Medulla oblongata (tissue), 1 donor: ENCODE measurements around the gene SEMA4G.

ENCODE experiments used
- DNase-seq: peaks from one replicate; pipeline ENCODE4 v3.0.0-alpha.2; 2015; ENCODE audit errors: extremely low spot score

SEMA4G gene, protein sequence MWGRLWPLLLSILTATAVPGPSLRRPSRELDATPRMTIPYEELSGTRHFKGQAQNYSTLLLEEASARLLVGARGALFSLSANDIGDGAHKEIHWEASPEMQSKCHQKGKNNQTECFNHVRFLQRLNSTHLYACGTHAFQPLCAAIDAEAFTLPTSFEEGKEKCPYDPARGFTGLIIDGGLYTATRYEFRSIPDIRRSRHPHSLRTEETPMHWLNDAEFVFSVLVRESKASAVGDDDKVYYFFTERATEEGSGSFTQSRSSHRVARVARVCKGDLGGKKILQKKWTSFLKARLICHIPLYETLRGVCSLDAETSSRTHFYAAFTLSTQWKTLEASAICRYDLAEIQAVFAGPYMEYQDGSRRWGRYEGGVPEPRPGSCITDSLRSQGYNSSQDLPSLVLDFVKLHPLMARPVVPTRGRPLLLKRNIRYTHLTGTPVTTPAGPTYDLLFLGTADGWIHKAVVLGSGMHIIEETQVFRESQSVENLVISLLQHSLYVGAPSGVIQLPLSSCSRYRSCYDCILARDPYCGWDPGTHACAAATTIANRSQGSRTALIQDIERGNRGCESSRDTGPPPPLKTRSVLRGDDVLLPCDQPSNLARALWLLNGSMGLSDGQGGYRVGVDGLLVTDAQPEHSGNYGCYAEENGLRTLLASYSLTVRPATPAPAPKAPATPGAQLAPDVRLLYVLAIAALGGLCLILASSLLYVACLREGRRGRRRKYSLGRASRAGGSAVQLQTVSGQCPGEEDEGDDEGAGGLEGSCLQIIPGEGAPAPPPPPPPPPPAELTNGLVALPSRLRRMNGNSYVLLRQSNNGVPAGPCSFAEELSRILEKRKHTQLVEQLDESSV

DNA sequence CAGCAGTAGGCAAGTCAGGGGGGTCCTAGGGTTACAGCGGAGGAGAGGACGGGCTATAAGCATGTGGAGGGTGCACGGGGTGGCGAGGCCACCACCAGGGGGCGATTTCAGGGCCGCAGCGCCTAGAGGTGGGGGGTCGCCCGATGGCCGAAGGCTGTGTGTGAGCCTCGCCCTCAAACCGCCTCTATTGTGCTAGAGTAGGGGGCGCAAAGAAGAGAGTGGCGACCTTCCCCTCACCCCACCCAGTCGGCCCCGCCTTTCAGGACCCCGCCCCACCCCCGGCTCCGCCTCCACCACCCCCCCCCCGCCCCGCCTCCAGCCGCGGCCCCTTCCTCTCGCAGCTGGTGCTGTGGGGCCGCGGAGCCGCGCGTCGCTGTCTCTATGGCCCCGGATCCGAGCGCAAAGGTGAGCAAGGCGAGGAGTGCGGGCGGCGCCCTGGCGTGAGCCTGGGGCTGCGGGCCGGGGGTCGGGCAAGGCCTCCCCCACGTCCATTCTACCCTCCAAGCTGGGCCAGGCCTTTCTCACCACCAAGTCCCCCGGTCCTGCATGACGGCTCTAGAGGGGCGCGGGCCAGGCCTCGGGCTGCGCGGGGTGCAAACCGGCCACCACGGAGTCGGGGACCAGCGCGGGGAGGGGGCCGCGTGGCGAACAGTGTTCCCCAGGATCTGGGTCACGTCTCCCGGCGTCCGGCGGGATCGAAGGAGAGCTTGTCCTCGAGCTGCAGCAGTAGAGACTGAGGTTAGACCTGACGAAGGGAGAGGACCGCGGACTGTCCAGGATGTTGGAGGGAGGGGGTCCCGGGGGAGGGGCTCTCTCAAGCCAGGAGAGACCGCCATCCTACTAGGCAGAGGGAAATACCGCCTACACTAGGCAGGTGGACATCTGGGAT is at the start of gene SEMA4G:
Gene SEMA4G, plus strand, starts transcription at position 318 of the 889 bp plus-strand sequence. CDS start 3,409 bp downstream, outside the sequence.
- DNase-seq = peak; percentile 24

DNA sequence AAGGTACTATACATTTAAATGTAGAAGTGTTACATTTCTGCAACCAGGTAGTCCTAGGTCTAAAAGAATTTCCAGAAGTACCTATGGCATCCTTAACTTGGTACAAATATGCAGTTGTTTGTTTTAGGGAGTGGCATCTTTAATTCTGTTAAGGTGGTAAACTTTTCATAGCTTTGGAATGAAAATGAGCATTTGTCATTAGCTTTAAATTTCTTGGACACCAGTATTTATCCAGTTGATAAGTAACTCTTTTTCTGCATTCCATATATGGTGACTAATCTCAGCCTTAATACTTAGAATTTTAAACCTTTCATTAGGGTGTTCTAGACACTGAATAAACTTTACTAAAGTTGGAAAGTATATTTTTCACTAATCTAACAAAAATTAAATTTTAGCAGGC is 45.7 kb upstream of the SEMA4G start:
- DNase-seq = no peak

DNA sequence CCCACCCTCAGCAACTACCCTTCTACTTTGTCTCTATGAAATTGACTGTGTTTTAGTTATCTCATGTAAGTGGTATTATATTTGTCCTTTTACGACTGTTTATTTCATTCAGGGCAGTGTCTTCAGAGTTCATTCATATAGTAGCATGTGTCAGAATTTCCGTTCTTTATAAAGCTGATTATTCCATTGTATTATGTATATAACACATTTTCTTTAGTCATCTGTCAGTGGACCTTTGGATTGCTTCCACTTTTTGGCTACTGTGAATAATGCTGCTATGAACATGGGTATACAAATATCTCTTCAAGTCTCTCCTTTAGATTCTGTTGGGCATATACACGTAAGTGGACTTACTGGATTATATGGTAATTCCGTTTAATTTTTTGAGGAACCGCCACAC is 42.0 kb upstream of the SEMA4G start:
- DNase-seq = no peak

DNA sequence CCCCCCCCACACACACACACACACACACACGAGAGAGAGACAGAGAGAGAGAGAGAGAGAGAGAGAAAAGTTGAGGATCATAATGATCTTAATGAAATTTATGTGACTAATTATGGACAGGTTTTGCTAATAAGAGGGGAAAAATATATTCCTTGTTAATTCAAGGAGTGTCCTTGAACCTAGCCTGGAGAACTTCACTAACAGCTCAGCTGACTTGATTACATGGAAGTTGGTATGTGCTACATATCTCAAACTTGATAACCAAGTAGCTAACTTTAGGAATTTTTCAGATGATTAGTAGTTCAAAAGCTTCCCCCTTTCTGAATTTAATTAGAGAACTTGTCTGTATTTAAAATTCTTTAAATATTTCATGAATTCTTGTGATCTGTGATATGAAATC is 41.3 kb upstream of the SEMA4G start:
- DNase-seq = no peak

DNA sequence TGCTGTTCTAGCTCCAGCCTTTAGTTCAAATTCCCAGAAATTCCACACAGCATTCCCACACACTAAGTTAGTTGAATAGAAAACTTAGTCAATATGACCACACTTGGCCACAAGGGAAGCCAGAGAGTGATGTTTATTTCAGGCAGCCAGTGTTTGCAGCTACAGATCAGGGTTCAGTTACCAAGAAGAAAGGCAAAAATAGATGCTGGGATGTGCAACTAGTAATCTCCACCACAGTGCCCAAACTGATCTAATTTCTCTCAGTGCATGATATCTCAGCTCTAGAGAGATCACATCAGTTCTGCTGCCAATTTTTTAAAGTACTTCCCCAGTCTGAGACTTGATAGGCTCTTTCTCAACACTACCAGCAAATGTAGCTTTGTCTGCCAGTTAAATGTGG is 38.9 kb upstream of the SEMA4G start:
- DNase-seq = no peak

DNA sequence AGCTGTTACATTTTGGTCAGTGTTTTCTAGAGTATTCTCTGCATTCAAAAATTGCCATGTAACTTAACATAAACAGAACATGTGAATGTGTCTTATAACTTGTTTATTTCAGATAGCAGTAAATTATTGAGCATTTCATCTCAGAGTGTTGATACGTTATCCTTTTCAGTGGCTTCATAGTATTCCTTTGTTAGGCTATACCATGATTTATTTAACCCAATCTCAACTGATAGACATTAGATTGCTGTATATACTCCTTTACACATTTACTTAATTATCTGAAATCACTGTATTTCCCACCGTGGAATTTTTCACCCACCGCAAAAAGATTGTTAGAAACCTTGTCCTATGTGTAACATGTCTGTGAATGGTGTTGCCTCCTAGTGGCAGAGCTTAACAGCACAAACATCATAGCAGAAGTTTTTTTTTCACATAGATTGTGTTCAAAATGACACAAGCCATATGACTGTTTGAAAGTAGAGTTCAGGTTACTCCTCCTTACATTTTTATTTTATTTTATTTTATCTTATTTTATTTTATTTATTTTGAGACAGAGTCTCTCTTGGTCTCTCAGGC is 35.1 kb upstream of the SEMA4G start:
- DNase-seq = no peak

DNA sequence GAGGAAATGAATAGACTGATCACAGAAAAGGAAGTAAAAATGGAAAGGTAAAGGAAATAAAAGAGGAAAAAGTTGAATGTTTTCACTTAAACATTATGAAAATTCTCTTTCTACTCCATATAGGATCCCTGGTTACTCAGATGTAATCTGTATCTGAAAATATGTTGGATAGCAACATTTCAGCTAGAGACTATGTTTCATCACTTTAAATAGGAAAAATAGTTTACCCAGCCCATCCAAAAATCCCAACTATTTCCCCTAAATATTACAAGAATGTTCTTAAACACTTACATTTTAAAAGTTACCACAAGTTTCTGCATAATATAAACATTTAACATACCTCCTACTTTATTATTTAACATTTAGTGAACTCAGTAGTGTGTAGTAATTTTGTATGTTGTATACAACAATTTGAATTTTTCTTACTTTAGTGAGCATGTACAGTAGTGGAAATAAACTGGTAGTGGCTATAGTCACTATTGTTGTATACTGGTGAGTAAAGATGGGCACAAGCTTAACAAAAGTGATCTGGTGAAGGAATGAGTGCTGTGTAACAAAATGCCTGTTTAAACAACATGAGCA is 29.4 kb upstream of the SEMA4G start:
- DNase-seq = no peak

DNA sequence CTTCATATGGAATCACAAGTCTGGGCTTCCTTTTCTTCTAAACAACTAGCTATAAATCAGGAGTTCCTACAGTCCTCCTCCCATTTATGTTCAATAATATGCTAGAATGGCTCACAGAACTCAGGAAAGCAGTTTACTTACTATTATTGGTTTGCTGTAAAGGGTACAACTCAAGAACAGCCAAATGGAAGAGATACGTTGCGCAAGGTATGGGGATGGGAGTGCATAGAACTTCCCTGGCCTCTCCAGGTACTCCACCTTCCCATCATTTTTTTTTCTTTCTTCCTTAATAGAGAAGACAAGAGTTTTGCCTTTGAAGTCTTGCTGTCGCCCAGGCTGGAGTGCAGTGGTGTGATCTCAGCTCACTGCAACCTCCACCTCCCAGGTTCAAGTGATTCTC is 27.1 kb upstream of the SEMA4G start:
- no peak for DNase-seq

DNA sequence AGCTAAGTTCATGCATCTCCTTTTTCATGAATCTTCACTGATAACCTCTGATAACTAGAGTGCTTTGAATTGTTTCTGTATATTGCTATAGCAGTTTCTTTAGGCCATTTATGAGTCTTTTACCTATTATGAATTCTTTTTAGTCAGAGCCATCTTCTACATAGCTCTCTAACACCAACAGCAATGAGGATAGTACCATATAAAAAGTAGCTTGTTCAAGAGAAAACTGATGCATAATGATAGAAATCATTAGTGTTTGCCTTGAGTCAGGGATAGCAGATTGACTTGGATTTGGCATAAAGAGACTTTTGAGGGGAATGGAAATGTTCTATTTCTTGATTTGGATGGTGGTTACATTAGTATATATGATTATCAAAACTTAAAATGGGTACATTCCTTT is 25.8 kb upstream of the SEMA4G start:
- DNase-seq = no peak

DNA sequence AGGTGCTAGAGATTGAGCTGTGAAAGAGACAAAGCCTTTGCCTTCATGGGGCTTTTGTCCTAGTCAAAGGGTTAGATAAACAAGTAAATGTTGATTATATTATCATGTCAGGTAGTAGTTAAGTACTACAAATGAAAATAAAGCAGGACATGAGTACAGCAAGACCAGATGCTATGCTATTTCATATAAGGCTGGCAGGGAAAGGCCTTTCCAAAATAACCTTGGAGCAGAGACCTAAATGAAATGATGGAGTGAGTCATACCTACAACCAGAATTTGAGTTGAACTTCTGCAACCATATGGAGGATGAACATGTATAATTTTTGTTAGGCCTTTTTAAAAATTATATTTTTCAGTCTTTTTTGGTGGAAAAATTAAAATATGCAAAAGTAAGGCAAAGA is 23.6 kb upstream of the SEMA4G start:
- no peak for DNase-seq

DNA sequence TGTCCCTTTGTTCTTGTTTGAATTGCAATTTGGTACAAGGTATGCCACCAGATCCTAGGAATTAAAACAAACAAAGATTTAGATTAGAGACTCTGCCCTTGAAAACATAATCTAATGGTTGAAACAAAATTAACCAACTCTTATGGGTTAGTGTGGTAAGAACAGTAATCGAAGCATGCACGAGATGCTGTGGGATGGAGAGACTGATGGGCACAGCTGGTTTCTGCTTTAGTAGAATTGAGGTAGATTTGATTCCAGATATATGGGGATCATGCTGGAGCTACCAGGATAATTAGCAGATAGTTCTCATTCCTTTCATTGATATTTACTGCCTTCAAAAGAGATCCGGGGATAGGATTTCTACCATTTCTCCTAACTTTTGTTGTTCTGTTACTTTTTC is 20.4 kb upstream of the SEMA4G start:
- DNase-seq = no peak

DNA sequence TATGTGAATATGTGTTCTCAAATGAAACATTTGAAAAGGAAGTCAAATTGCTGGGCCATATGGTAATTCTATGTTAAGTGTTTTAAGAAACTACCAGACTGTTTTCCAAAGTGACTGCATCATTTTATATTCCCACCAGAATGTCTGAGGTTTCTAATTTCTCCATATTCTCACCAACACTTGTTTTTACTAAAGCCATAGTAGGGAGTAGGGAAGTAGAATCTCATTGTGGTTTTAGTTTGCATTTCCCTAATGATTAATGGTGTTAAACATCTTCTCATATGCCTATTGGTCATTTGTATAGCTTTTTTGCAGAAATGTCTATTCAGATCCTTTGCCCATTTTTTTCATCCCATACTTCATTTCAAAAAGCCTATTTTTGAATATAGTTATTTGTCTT is 9.1 kb upstream of the SEMA4G start:
- no peak for DNase-seq

DNA sequence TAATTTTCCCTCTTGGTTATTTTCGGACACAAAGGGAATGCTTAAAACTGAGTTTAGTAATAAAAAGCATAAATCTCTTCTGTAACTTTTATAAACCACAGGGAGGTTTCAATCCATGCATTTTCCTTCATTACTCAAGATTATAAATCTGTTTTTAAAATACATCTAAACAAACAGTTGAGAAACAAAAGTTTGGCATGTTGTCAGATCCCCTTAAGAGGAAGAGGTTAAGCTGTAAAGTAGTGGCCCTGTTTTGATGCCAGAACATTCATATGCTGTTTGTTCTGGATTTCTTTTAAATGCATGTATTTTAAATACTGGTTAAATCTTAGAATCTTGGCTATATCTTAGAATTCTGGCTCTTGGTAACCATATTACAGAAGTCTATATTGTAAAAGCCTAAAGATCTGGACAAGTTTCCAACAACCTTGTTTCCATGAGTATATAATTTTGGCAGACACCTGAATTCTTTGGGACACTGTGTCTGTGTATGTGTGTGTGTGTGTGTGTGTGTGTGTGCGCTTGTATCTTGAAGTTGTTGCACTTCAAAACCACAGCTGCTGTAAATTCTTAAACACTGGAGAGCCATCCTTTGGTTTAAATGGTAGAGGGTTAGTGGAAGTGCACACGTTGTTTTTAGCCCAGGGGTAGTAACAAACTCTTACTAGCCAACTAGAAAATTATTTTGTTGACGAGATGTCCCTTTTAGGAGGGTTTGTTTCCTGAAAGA is 6.8 kb upstream of the SEMA4G start:
- DNase-seq = no peak

DNA sequence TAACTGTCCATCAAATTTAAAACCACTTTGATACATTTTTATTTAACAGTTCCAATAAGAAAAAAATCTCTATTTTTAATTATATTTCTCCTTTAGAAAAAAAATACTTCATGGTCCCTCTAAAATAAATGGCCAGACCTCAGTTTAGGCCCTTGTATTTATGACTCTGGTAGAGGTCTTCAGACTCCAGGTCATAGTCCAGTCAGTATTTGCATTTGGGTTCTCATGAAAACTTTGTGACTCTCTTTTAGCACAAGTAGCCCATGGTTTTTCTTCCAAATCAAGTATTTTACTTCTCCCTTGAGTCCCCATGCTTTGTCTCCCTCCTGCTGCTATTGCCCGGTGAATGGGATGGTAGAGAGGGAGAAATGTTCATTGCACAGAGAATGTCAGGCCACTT is 5.5 kb upstream of the SEMA4G start:
- no peak for DNase-seq

DNA sequence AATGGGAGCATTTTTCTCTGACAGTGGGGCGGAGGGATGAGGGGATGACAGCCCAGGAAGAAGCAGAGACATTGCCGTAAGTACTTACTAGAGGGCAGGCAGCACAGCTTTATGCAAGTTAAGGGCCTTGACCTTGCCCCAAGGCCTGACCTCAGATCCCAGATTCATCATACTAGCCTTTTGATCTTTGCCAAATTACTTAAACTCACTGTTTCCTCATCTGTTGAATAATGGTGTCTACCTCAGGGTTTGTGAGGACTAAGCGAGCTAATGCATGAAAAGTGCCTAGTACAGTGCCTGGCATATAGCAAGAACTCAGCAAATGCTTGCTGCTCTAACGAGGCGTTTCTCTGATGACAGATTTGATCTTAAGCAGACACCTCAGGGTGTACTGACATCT is 3.5 kb upstream of the SEMA4G start:
- DNase-seq = no peak

DNA sequence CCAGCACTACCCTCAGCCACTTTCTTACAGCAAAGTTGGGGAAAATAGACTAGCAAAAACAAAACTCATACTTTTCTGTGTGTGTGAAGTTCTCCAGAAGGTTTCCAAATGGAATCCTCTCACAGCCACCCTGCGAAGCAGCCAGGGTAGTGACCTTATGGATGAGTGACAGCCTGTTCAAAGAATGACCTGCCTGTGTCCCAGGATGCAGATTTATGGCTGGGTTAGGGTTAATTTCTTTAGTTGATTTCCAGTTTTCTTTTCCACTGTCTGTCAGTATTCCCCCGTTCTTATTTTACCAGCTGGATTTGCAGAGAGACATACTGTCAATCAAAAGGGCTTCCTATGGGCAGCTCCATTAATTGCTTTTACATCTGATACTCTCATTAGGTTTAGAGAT is 2.4 kb upstream of the SEMA4G start:
- no peak for DNase-seq

DNA sequence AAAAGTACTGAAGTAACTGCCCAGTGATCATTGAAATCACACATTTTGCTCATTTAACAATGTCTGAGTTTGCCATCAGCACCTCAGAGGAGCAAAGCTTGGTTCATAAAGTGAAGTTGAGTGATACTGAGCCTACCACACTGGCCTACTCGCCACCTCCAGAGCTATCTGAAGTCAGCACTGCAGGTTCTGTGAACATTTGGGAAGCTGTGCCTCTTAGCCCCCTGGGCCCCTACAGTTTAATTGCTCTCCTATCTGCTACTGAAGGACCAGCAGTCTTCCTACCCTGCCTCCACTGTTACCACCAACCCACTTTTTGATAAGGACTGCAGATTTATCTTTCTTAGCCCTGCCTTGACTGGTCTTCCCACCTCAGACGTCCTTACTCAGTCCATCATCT is 2.0 kb upstream of the SEMA4G start:
- DNase-seq = no peak

DNA sequence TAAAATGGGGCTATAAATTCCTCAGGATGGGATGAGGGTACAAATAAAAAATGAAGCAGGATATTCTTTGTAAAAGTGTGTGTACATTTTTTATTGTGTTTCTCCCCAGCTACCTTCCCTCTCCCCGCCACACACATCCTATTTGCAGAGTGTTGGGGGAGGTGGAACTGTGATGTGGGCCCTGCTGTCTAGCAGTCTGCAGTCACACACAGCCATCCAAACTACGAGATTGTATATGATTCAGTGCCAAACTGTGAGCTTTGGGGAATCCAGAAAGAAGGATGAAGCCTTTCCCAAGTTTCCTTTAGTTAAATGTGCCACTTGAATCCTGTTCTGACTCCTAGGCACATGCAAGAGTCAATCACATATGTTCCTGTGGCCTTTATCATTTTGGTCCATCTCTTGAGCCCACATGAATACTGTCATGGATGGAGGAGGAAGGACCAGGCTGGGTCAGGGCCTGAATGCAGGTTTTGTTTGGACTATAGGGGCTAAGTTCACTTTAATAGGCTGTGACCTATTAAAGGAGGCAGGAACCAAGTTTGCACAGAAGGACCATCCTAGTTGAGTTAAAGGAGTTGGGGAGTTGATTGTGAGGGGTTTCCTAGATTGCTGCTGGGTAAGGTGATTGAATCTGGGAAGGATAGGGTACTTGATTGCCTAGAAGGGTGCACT is 1.1 kb upstream of the SEMA4G start:
- DNase-seq = no peak

DNA sequence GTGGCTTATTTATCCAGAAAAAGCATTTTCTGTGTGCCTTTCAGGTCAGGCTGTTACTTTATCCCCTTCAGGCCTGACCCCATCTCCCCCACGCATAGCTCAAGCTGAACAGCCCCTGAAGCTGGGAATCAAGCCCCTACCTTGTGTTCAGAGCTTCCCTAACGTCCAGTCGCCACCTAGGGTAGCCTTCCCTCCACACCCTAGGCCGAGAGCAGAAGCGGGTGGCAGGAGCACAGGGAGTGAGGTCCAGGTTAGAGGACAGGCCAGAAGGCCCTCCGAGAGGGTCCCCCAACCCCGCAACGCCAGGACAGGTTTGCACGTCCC is 479 bp upstream of the SEMA4G start:
- DNase-seq = no peak
